Lung (tissue), 12 donors: ENCODE results near the gene HIPK2. TPM values are rescaled to one million over a fixed set of nuclear protein-coding genes. Genes with fewer than 3 reads are reported as not detected.
A peak's percentile ranks its signal among the peaks of the same experiment; 100 is the strongest.

ENCODE experiments used
- ATAC-seq: fragments of 200-7000 bp; cut with Tn5 transposase; one replicate; pipeline ENCODE4 v1.9.1; 2020; ENCODE audit warnings: moderate number of reproducible peaks; ENCODE audit not compliant: insufficient read depth, low FRiP score
- DNase-seq, 3 donors: peaks; one replicate each; pipeline ENCODE4 v3.0.0-alpha.2; 2013 to 2017
- H3K27ac ChIP-seq, 2 donors: one replicate each; pipeline ENCODE4 v1.5.1; 2013; ENCODE audit warnings: mild to moderate bottlenecking in 2 of 2, moderate library complexity in 2 of 2, control low read depth in 1 of 2, inconsistent platforms in 1 of 2, low read depth in 1 of 2, low read length in 1 of 2
- H3K27me3 ChIP-seq, 3 donors: one replicate each; pipeline ENCODE4 v1.5.1; 2013; ENCODE audit warnings: low read length in 2 of 3; ENCODE audit not compliant: control insufficient read depth in 3 of 3, insufficient read depth in 3 of 3
- H3K36me3 ChIP-seq, 4 donors: one replicate each; pipeline ENCODE4 v1.5.1; 2013; ENCODE audit warnings: low read length in 4 of 4, mild to moderate bottlenecking in 1 of 4, moderate library complexity in 1 of 4; ENCODE audit not compliant: control insufficient read depth in 4 of 4, insufficient read depth in 4 of 4
- H3K4me1 ChIP-seq, 5 donors: one replicate each; pipeline ENCODE4 v1.5.1; 2013; ENCODE audit warnings: low read length in 5 of 5, mild to moderate bottlenecking in 2 of 5, moderate library complexity in 1 of 5; ENCODE audit not compliant: control insufficient read depth in 5 of 5, insufficient read depth in 5 of 5
- H3K4me3 ChIP-seq: one replicate; pipeline ENCODE4 v1.5.1; 2013; ENCODE audit warnings: mild to moderate bottlenecking, control low read depth, moderate library complexity
- H3K9ac ChIP-seq, 2 donors: one replicate each; pipeline ENCODE4 v1.5.1; 2013; ENCODE audit warnings: low read length in 2 of 2, control low read depth in 1 of 2; ENCODE audit not compliant: insufficient read depth in 1 of 2
- H3K9me3 ChIP-seq, 4 donors: one replicate each; pipeline ENCODE4 v1.5.1; 2013; ENCODE audit warnings: low read length in 3 of 4, mild to moderate bottlenecking in 1 of 4, moderate library complexity in 1 of 4; ENCODE audit not compliant: control insufficient read depth in 4 of 4, insufficient read depth in 3 of 4
- WGBS, 2 donors: extraction: QIAGEN DNeasy Blood & Tissue Kit; methylation state at CpG; one replicate each; pipeline ENCODE4 v1.1.7; 2013; 5-methylcytosine and 5-hydroxymethylcytosine counted together
- polyA plus RNA-seq, 2 donors: library from polyadenylated mRNA; stranded (reverse); fragments of 200-250 nt; gene quantifications; one replicate each; pipeline ENCODE4 v1.2.1, GENCODE V29; 2013
- total RNA-seq, 2 donors: library from RNA; depleted of rRNA in 1 of 2; stranded (reverse); fragments of >200 nt in 1 of 2; gene quantifications; one replicate each; pipeline ENCODE4 v1.2.1, GENCODE V29; 2014 to 2021
- TF ChIP-seq, protein P1 (sequence below): IDR thresholded peaks from 2 replicates; pipeline ENCODE4 v1.5.1; 2012; ENCODE audit warnings: mild to moderate bottlenecking; ENCODE audit errors: control extremely low read depth, extremely low read depth
- donor health status: control.
- donor health status: control.
- donor health status: Bipolar disorder and iron deficiency.
- donor health status: healthy.
- donor health status: DM: yes; HTN: yes; CAD: no.

HIPK2 gene
- total and polyA plus RNA-seq, 4 donors: 8.7 to 65.1 (median 18.3) TPM

DNA sequence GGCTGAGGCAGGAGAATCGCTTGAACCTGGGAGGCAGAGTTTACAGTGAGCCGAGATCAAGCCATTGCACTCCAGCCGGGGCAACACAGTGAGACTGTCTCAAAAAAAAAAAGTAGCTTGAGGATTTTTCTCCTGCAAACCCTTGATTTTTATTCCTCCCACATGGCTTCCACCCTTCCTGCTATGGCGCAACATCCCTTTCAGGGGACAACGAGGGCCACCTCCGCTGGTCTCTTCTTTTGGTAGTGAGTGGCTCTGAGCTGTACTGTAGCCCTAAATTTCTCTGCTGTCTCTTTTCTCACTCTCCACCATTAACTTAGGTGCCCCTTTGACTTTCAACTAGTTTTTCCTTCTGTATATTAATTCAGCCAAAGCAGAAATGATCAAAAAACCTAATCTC lies 113.4 kb downstream of the HIPK2 start:
- DNase-seq: no peak
- Histone ChIP-seq H3K9me3 (no peaks in the 10 kb centered on the region), H3K4me3 (no peak overlapping the region), H3K36me3 (peaks cover 0 to 3% (median 0%) of the 10 kb centered on the region in 4 donors), H3K27me3 (no peaks in the 10 kb centered on the region), H3K4me1 (peaks cover 0 to 35% (median 9%) of the 10 kb centered on the region in 5 donors), H3K9ac (no peak overlapping the region), H3K27ac (no peak overlapping the region)
- 71 to 80% methylated on average over 6 of the region's 6 CpGs for WGBS, 2 donors
- TF ChIP-seq, protein P1, sequence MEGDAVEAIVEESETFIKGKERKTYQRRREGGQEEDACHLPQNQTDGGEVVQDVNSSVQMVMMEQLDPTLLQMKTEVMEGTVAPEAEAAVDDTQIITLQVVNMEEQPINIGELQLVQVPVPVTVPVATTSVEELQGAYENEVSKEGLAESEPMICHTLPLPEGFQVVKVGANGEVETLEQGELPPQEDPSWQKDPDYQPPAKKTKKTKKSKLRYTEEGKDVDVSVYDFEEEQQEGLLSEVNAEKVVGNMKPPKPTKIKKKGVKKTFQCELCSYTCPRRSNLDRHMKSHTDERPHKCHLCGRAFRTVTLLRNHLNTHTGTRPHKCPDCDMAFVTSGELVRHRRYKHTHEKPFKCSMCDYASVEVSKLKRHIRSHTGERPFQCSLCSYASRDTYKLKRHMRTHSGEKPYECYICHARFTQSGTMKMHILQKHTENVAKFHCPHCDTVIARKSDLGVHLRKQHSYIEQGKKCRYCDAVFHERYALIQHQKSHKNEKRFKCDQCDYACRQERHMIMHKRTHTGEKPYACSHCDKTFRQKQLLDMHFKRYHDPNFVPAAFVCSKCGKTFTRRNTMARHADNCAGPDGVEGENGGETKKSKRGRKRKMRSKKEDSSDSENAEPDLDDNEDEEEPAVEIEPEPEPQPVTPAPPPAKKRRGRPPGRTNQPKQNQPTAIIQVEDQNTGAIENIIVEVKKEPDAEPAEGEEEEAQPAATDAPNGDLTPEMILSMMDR: no peak
- no peak for ATAC-seq

GRCh38 chr7:139663608-139664177 lies 114.1 kb downstream of the HIPK2 start:
- Histone ChIP-seq H3K4me1 (peaks cover 4 to 42% (median 12%) of the 10 kb centered on the region in 5 donors), H3K9me3 (no peaks in the 10 kb centered on the region), H3K27ac (no peak overlapping the region), H3K9ac (no peak overlapping the region), H3K27me3 (no peaks in the 10 kb centered on the region), H3K4me3 (no peak overlapping the region), H3K36me3 (no peaks in the 10 kb centered on the region)
- ATAC-seq: no peak
- no peak for DNase-seq
- TF ChIP-seq, protein P1: no peak
- WGBS, 2 donors: 77 to 90% methylated on average over 11 of the region's 11 CpGs

- TF ChIP-seq, protein P1: no peak
- ATAC-seq (no peak), DNase-seq (no peak)
- Histone ChIP-seq H3K9ac (no peak overlapping the region), H3K4me3 (no peak overlapping the region), H3K36me3 (no peaks in the 10 kb centered on the region), H3K4me1 (peaks cover 4 to 53% (median 14%) of the 10 kb centered on the region in 5 donors), H3K9me3 (no peaks in the 10 kb centered on the region), H3K27ac (no peak overlapping the region), H3K27me3 (no peaks in the 10 kb centered on the region)
- 85 to 89% methylated on average over 3 of the region's 3 CpGs for WGBS, 2 donors
Measured at GRCh38 chr7:139661903-139662302, 115.9 kb downstream of the HIPK2 start.

DNA sequence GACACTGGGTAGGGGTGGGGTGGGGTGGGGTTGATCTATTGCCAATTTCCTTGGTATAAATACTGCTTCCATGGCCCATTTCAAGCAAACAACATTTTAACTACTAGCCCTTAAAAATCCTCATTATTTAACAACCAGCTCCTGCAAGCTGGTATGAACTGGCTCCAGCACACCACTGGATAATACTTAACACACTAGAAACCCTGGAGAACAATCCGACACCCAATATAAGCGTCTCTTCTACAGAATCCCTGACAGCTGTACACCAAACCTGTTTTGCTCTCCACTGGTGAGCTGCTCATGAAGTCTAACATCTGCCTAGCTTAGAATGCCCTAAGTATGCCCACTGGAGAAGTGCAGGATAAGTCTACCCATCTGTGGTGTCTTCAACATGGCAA lies 116.8 kb downstream of the HIPK2 start:
- H3K9ac ChIP-seq: no peak overlapping the region
- ATAC-seq: no peak
- WGBS, 2 donors: 83 to 88% methylated on average over 2 of the region's 2 CpGs
- H3K36me3 ChIP-seq: no peaks in the 10 kb centered on the region
- H3K27ac ChIP-seq: peak overlapping the region in 1 of 2 donors; percentile 23
- TF ChIP-seq, protein P1: no peak
- DNase-seq: peak in 1 of 3 donors; percentile 16
- H3K4me1 ChIP-seq: peaks cover 4 to 60% (median 14%) of the 10 kb centered on the region in 5 donors
- no peaks in the 10 kb centered on the region for H3K9me3 ChIP-seq
- H3K4me3 ChIP-seq: no peak overlapping the region
- H3K27me3 ChIP-seq: no peaks in the 10 kb centered on the region
